Keratinocyte (primary cell): Measurements from ENCODE around the gene VAV2. TPM values are rescaled to one million over a fixed set of nuclear protein-coding genes. Genes with fewer than 3 reads are reported as not detected.

Source experiments
- DNase-seq: peaks from one replicate; pipeline ENCODE4 v3.0.0-alpha.2; 2011; ENCODE audit warnings: low read depth, missing footprints, low spot score
- FAIRE-seq: peaks from 2 replicates; lab custom pipeline; 2011; peaks lifted over from hg19 to GRCh38; lab: Jason Lieb, UNC
- H2AFZ ChIP-seq: 2 replicates; pipeline ENCODE4 v1.6.0; 2012; ENCODE audit warnings: low read length, control low read depth, inconsistent platforms; ENCODE audit not compliant: control insufficient read depth
- H3K27ac ChIP-seq: 2 replicates; pipeline ENCODE4 v1.5.1; 2011; ENCODE audit warnings: low read length; ENCODE audit not compliant: control insufficient read depth, insufficient read depth
- H3K27me3 ChIP-seq: 3 replicates; pipeline ENCODE4 v1.6.0; 2011; ENCODE audit warnings: low read length; ENCODE audit not compliant: control insufficient read depth, insufficient read depth; ENCODE audit errors: extremely low read depth
- H3K36me3 ChIP-seq, 2 experiments: 2 replicates in 1 of 2; 3 replicates in 1 of 2; pipeline ENCODE4 v1.5.1; 2011; ENCODE audit warnings: low read length in 2 of 2, mild to moderate bottlenecking in 1 of 2; ENCODE audit not compliant: control insufficient read depth in 2 of 2, insufficient read depth in 2 of 2; ENCODE audit errors: extremely low read depth in 1 of 2
- H3K4me1 ChIP-seq: 3 replicates; pipeline ENCODE4 v1.5.1; 2011; ENCODE audit warnings: low read length; ENCODE audit not compliant: control insufficient read depth, insufficient read depth; ENCODE audit errors: extremely low read depth
- H3K4me2 ChIP-seq: 3 replicates; pipeline ENCODE4 v1.6.0; 2011; ENCODE audit warnings: low read depth, low read length; ENCODE audit not compliant: control insufficient read depth, insufficient read depth; ENCODE audit errors: extremely low read depth
- H3K4me3 ChIP-seq, 3 experiments: fragments of 200-600 bp in 1 of 3; sonication (generic) in 1 of 3; 2 replicates in 2 of 3; 3 replicates in 1 of 3; pipeline ENCODE4 v1.5.1; 2011 to 2016; ENCODE audit warnings: low read length in 3 of 3, mild to moderate bottlenecking in 3 of 3, control low read depth in 2 of 3, inconsistent platforms in 1 of 3, low read depth in 1 of 3, mixed read lengths in 1 of 3, mixed run types in 1 of 3, moderate library complexity in 1 of 3; ENCODE audit not compliant: control insufficient read depth in 2 of 3, insufficient read depth in 2 of 3; ENCODE audit errors: extremely low read depth in 1 of 3
- H3K79me2 ChIP-seq: 2 replicates; pipeline ENCODE4 v1.6.0; 2012; ENCODE audit warnings: low read length; ENCODE audit not compliant: control insufficient read depth, insufficient read depth
- H3K9ac ChIP-seq: 3 replicates; pipeline ENCODE4 v1.6.0; 2011; ENCODE audit warnings: low read length; ENCODE audit not compliant: control insufficient read depth, insufficient read depth; ENCODE audit errors: extremely low read depth
- H3K9me1 ChIP-seq: 3 replicates; pipeline ENCODE4 v1.6.0; 2011; ENCODE audit warnings: low read length; ENCODE audit not compliant: control insufficient read depth, insufficient read depth; ENCODE audit errors: extremely low read depth
- H3K9me3 ChIP-seq: 2 replicates; pipeline ENCODE4 v1.5.1; 2012; ENCODE audit warnings: low read depth, low read length; ENCODE audit not compliant: control insufficient read depth
- H4K20me1 ChIP-seq: 3 replicates; pipeline ENCODE4 v1.6.0; 2011; ENCODE audit warnings: low read length; ENCODE audit not compliant: control insufficient read depth, insufficient read depth; ENCODE audit errors: extremely low read depth
- EZH2 ChIP-seq: IDR thresholded peaks from one replicate; pipeline ENCODE4 v1.6.1; 2012; ENCODE audit warnings: inconsistent platforms, mild to moderate bottlenecking, low read length, moderate library complexity
- dilution Hi-C: fragments of 300-500 bp; cut with MboI; formaldehyde crosslinking; loops from one replicate; pipeline ENCODE4 v1.7.0; 2020; ENCODE audit warnings: low sequenced_read_pairs; ENCODE audit not compliant: extremely low pct_ligation_motif_present
- polyA plus RNA-seq, 5 experiments: library from polyadenylated mRNA; depleted of rRNA in 3 of 5; stranded (reverse) in 3 of 5; stranded (forward) in 1 of 5; unstranded in 1 of 5; fragments of >200 nt; gene quantifications; 1 replicate in 1 of 5; 2 replicates in 3 of 5; 3 replicates in 1 of 5; pipeline versions ENCODE4 v1.2.1 to v1.2.3, GENCODE V29; 2011 to 2012; ENCODE audit warnings: missing spikeins in 2 of 5, low read depth in 1 of 5, low replicate concordance in 1 of 5
- TF ChIP-seq, protein P1 (sequence below), 3 experiments: IDR thresholded peaks in 1 of 3; conservative IDR thresholded peaks in 1 of 3; optimal IDR thresholded peaks in 1 of 3; 2 replicates in 2 of 3; 3 replicates in 1 of 3; pipeline versions ENCODE3 to v1.5.1; 2011; ENCODE audit warnings: low read length in 3 of 3, mild to moderate bottlenecking in 3 of 3, moderate library complexity in 2 of 3, control low read depth in 1 of 3, inconsistent platforms in 1 of 3; ENCODE audit not compliant: insufficient read depth in 2 of 3; ENCODE audit errors: extremely low read depth in 1 of 3

VAV2 gene
- polyA plus RNA-seq, 1 donor (not counting 4 experiments of a cell fraction or from before 2014, with no cell fraction given): 16.4 TPM

DNA sequence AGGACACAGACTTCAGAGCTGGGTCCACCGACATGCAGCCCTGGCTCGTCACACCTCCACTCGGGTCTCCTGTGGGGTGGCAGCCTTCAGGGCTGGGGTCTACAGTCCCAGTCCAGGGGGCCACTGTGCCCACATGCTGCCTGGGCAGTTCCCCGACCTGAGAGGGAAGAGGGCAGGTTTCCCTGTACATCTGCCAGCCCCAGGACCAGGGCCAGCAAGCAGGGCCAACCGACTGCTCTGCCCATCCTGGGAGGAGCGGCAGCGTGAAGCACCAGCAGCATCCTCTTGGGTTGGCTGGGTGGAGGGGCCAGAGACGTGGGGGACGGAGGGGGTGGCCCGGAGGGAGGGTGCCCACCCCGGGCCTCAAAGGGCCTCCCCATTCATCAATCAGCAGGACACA is 133.4 kb downstream of the VAV2 start:
- Histone ChIP-seq H3K27me3 (no peaks in the 10 kb centered on the region), H3K9me3 (no peaks in the 10 kb centered on the region), H3K9me1 (no peaks in the 10 kb centered on the region), H3K9ac (no peak overlapping the region), H3K27ac (no peak overlapping the region), H3K79me2 (peaks cover 36% of the 10 kb centered on the region), H3K36me3 (peaks cover 9 to 24% of the 10 kb centered on the region in 2 experiments), H3K4me3 (no peak overlapping the region), H3K4me2 (no peak overlapping the region), H3K4me1 (no peaks in the 10 kb centered on the region), H2AFZ (no peak overlapping the region), H4K20me1 (peaks cover 12% of the 10 kb centered on the region)
- FAIRE-seq (no peak), DNase-seq (no peak)
- TF ChIP-seq, protein P1, sequence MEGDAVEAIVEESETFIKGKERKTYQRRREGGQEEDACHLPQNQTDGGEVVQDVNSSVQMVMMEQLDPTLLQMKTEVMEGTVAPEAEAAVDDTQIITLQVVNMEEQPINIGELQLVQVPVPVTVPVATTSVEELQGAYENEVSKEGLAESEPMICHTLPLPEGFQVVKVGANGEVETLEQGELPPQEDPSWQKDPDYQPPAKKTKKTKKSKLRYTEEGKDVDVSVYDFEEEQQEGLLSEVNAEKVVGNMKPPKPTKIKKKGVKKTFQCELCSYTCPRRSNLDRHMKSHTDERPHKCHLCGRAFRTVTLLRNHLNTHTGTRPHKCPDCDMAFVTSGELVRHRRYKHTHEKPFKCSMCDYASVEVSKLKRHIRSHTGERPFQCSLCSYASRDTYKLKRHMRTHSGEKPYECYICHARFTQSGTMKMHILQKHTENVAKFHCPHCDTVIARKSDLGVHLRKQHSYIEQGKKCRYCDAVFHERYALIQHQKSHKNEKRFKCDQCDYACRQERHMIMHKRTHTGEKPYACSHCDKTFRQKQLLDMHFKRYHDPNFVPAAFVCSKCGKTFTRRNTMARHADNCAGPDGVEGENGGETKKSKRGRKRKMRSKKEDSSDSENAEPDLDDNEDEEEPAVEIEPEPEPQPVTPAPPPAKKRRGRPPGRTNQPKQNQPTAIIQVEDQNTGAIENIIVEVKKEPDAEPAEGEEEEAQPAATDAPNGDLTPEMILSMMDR (optimal IDR thresholded peaks at IDR 0.05 in 1 of 3, IDR thresholded peaks at IDR 0.05 in 1 of 3, conservative IDR thresholded peaks at IDR 0.05 in 1 of 3; ENCODE audit: extremely low read depth in 1 of 3, insufficient read depth in 2 of 3, low read length in 3 of 3): no peak
- TF ChIP-seq EZH2: no peak
- dilution Hi-C loops: no loop called here

DNA sequence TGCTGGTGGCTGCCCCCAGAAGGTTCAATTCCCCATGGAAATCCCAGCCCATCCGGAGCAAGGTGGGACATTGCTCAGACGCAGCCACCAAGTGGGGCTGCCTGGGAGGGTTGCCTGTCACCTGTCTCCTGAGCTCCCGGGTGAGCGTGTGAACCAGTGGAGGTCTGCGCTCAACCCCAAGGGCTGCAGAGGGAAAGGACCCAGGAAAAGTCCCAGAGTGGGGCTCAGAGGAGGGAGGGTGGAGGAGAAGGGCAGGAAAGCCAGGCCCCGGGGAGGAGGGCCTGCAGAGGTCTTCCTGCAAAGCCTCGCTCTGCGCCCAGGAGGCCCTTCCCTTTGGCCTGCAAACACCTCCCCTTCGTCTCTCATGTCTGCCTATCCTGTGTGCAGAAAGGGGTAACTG is 134.5 kb downstream of the VAV2 start:
- H3K79me2 ChIP-seq: peaks cover 35% of the 10 kb centered on the region
- no peak for TF ChIP-seq EZH2
- TF ChIP-seq, protein P1 (optimal IDR thresholded peaks at IDR 0.05 in 1 of 3, IDR thresholded peaks at IDR 0.05 in 1 of 3, conservative IDR thresholded peaks at IDR 0.05 in 1 of 3; ENCODE audit: extremely low read depth in 1 of 3, insufficient read depth in 2 of 3, low read length in 3 of 3): no peak
- no peaks in the 10 kb centered on the region for H3K27me3 ChIP-seq

More for the DNA sequence above, 134.5 kb downstream of the VAV2 start:
- no peak overlapping the region for H2AFZ ChIP-seq
- no peak overlapping the region for H3K4me2 ChIP-seq
- H4K20me1 ChIP-seq: peaks cover 16% of the 10 kb centered on the region
- no peak overlapping the region for H3K4me3 ChIP-seq
- no peaks in the 10 kb centered on the region for H3K4me1 ChIP-seq
- peaks cover 9 to 22% of the 10 kb centered on the region in 2 experiments for H3K36me3 ChIP-seq
- DNase-seq (no peak), FAIRE-seq (no peak)
- dilution Hi-C loops: no loop called here
- H3K9me1 ChIP-seq: no peaks in the 10 kb centered on the region
- H3K9me3 ChIP-seq: no peaks in the 10 kb centered on the region
- H3K9ac ChIP-seq: no peak overlapping the region
- H3K27ac ChIP-seq: no peak overlapping the region
